Lung (tissue), 12 donors: ENCODE results near the gene LACTBL1. TPM values are rescaled to one million over a fixed set of nuclear protein-coding genes. Genes with fewer than 3 reads are reported as not detected.

Source experiments
- ATAC-seq: fragments of 200-7000 bp; cut with Tn5 transposase; one replicate; pipeline ENCODE4 v1.9.1; 2020; ENCODE audit warnings: moderate number of reproducible peaks; ENCODE audit not compliant: insufficient read depth, low FRiP score
- DNase-seq, 3 donors: peaks; one replicate each; pipeline ENCODE4 v3.0.0-alpha.2; 2013 to 2017
- H3K27ac ChIP-seq, 2 donors: one replicate each; pipeline ENCODE4 v1.5.1; 2013; ENCODE audit warnings: mild to moderate bottlenecking in 2 of 2, moderate library complexity in 2 of 2, control low read depth in 1 of 2, inconsistent platforms in 1 of 2, low read depth in 1 of 2, low read length in 1 of 2
- H3K27me3 ChIP-seq, 3 donors: one replicate each; pipeline ENCODE4 v1.5.1; 2013; ENCODE audit warnings: low read length in 2 of 3; ENCODE audit not compliant: control insufficient read depth in 3 of 3, insufficient read depth in 3 of 3
- H3K36me3 ChIP-seq, 4 donors: one replicate each; pipeline ENCODE4 v1.5.1; 2013; ENCODE audit warnings: low read length in 4 of 4, mild to moderate bottlenecking in 1 of 4, moderate library complexity in 1 of 4; ENCODE audit not compliant: control insufficient read depth in 4 of 4, insufficient read depth in 4 of 4
- H3K4me1 ChIP-seq, 5 donors: one replicate each; pipeline ENCODE4 v1.5.1; 2013; ENCODE audit warnings: low read length in 5 of 5, mild to moderate bottlenecking in 2 of 5, moderate library complexity in 1 of 5; ENCODE audit not compliant: control insufficient read depth in 5 of 5, insufficient read depth in 5 of 5
- H3K4me3 ChIP-seq: one replicate; pipeline ENCODE4 v1.5.1; 2013; ENCODE audit warnings: mild to moderate bottlenecking, control low read depth, moderate library complexity
- H3K9ac ChIP-seq, 2 donors: one replicate each; pipeline ENCODE4 v1.5.1; 2013; ENCODE audit warnings: low read length in 2 of 2, control low read depth in 1 of 2; ENCODE audit not compliant: insufficient read depth in 1 of 2
- H3K9me3 ChIP-seq, 4 donors: one replicate each; pipeline ENCODE4 v1.5.1; 2013; ENCODE audit warnings: low read length in 3 of 4, mild to moderate bottlenecking in 1 of 4, moderate library complexity in 1 of 4; ENCODE audit not compliant: control insufficient read depth in 4 of 4, insufficient read depth in 3 of 4
- CTCF ChIP-seq: IDR thresholded peaks from 2 replicates; pipeline ENCODE4 v1.5.1; 2012; ENCODE audit warnings: mild to moderate bottlenecking; ENCODE audit errors: control extremely low read depth, extremely low read depth
- WGBS, 2 donors: extraction: QIAGEN DNeasy Blood & Tissue Kit; methylation state at CpG; one replicate each; pipeline ENCODE4 v1.1.7; 2013; 5-methylcytosine and 5-hydroxymethylcytosine counted together
- polyA plus RNA-seq, 2 donors: library from polyadenylated mRNA; stranded (reverse); fragments of 200-250 nt; gene quantifications; one replicate each; pipeline ENCODE4 v1.2.1, GENCODE V29; 2013
- total RNA-seq, 2 donors: library from RNA; depleted of rRNA in 1 of 2; stranded (reverse); fragments of >200 nt in 1 of 2; gene quantifications; one replicate each; pipeline ENCODE4 v1.2.1, GENCODE V29; 2014 to 2021
- donor health status: control.
- donor health status: control.
- donor health status: Bipolar disorder and iron deficiency.
- donor health status: healthy.
- donor health status: DM: yes; HTN: yes; CAD: no.

The LACTBL1 gene
- total and polyA plus RNA-seq, 4 donors = not detected

- ATAC-seq = no peak
- no peak for TF ChIP-seq CTCF
- no peak overlapping the region for H3K27ac ChIP-seq
- no peaks in the 10 kb centered on the region for H3K9me3 ChIP-seq
- peaks cover 0 to 18% (median 5%) of the 10 kb centered on the region in 4 donors for H3K36me3 ChIP-seq
- no peak overlapping the region for H3K4me3 ChIP-seq
- H3K27me3 ChIP-seq = no peaks in the 10 kb centered on the region
- 76 to 88% methylated on average over 2 of the region's 2 CpGs for WGBS, 2 donors
- H3K4me1 ChIP-seq = no peaks in the 10 kb centered on the region
- DNase-seq = no peak
- no peak overlapping the region for H3K9ac ChIP-seq
These were observed 65.7 kb downstream of the LACTBL1 start for GRCh38 chr1:22906968-22907367.

GRCh38 chr1:22903113-22903512 lies 69.6 kb downstream of the LACTBL1 start:
- ATAC-seq (no peak), DNase-seq (no peak)
- Histone ChIP-seq H3K4me1 (no peaks in the 10 kb centered on the region), H3K9ac (no peak overlapping the region), H3K9me3 (no peaks in the 10 kb centered on the region), H3K27me3 (no peaks in the 10 kb centered on the region), H3K4me3 (no peak overlapping the region), H3K27ac (no peak overlapping the region), H3K36me3 (peaks cover 0 to 8% (median 2%) of the 10 kb centered on the region in 4 donors)
- 93 to 96% methylated on average over 3 of the region's 3 CpGs for WGBS, 2 donors
- no peak for TF ChIP-seq CTCF

Other genes starting within 250 kb of the LACTBL1 start
- gene TEX46, start 43.0 kb upstream of the LACTBL1 start, total RNA-seq = not detected
- gene TEX46, start 43.0 kb upstream of the LACTBL1 start, polyA plus RNA-seq = not detected
- gene KDM1A, start 46.6 kb upstream of the LACTBL1 start, total RNA-seq = 10 to 100 TPM; 40.9 to 73.0 TPM
- 10 to 100 TPM; 16.4 to 26.6 TPM for gene KDM1A, start 46.6 kb upstream of the LACTBL1 start, polyA plus RNA-seq
- 10 to 100 TPM; 26.3 to 27.5 TPM for gene LUZP1, start 196.0 kb upstream of the LACTBL1 start, total RNA-seq
- gene LUZP1, start 196.0 kb upstream of the LACTBL1 start, polyA plus RNA-seq = 1 to 10 TPM; 4.0 to 9.1 TPM
- gene HTR1D, start 244.6 kb upstream of the LACTBL1 start, total RNA-seq = under 1 TPM in 1 of 2 donors, not detected in 1; 0.18 TPM
- under 1 TPM; 0.25 to 0.30 TPM for gene HTR1D, start 244.6 kb upstream of the LACTBL1 start, polyA plus RNA-seq